ENCODE measurements around the gene XIRP2. TPM values are rescaled to one million over a fixed set of nuclear protein-coding genes. Genes with fewer than 3 reads are reported as not detected.

The XIRP2 gene
- total and polyA plus RNA-seq, 2 of the 4 experiments (the other 2 are of a cell fraction) = 0.05 to 0.18 TPM

GRCh38 chr2:166972418-166972817, 84.1 kb downstream of the XIRP2 start:
- no peak overlapping the region for H2AFZ ChIP-seq (replicated peaks; ENCODE audit: low read length, poor library complexity)
- no peak overlapping the region for H2AK9ac ChIP-seq (replicated peaks; ENCODE audit: low read depth, low read length, poor library complexity)
- no peak overlapping the region for H2BK120ac ChIP-seq (ENCODE audit: low read depth, low read length)
- H3K23ac ChIP-seq (ENCODE audit: low read depth, low read length) = no peak overlapping the region
- no peaks in the 10 kb centered on the region for H3K36me3 ChIP-seq (ENCODE audit: control insufficient read depth, insufficient read depth, low read length)
- 0 out of 2 replicates have a peak, but pooled peaks cover 3% of the 10 kb centered on the region for H3K9me1 ChIP-seq (ENCODE audit: insufficient read depth, low read length)
- no peaks in the 10 kb centered on the region for H3K27me3 ChIP-seq (ENCODE audit: control insufficient read depth, insufficient read depth, low read length)
- no peak overlapping the region for H3K27ac ChIP-seq (ENCODE audit: insufficient read depth, low read length)
- CTCF ChIA-PET = interaction anchor here (1.4 kb wide), 1 partner anchor 12 kb away, joined by 3 read pairs; no protein-coding TSS in a partner anchor
- DNase-seq = peak; percentile 40
- no peak overlapping the region for H2AK5ac ChIP-seq (ENCODE audit: low read depth, low read length)
- no peak for TF ChIP-seq BHLHE40 (IDR thresholded peaks at IDR 0.05; ENCODE audit: low read depth, low read length)
- no peak for TF ChIP-seq ELK1 (IDR thresholded peaks at IDR 0.05; ENCODE audit: borderline replicate concordance, low read depth, low read length)
- TF ChIP-seq MAZ (IDR thresholded peaks at IDR 0.05; ENCODE audit: borderline replicate concordance, low read depth, low read length) = no peak
- TF ChIP-seq CEBPB (IDR thresholded peaks at IDR 0.05; ENCODE audit: low read depth, low read length) = no peak
- no peak for TF ChIP-seq MAFK (IDR thresholded peaks at IDR 0.05; ENCODE audit: low read depth, low read length)
- TF ChIP-seq MXI1 (IDR thresholded peaks at IDR 0.05; ENCODE audit: borderline replicate concordance, low read depth, low read length) = no peak
- no peak for TF ChIP-seq RFX5 (IDR thresholded peaks at IDR 0.05; ENCODE audit: low read depth, low read length)
- peak overlapping the region; percentile 10; the same call in 1 of the 2 replicates for H3K4me2 ChIP-seq (ENCODE audit: low read depth, low read length)
- no peak overlapping the region for H3K4me3 ChIP-seq (ENCODE audit: insufficient read depth, low read depth, low read length)
- no peak overlapping the region for H4K8ac ChIP-seq (ENCODE audit: low read depth in 2 of 2, low read length in 2 of 2)
- dilution Hi-C loops (cut with HindIII; ENCODE audit: low sequenced_read_pairs, unreplicated experiment) = no loop called here
- H3K18ac ChIP-seq (ENCODE audit: low read depth, low read length) = peak overlapping the region; percentile 25; the same call in 1 of the 2 replicates
- H4K5ac ChIP-seq (ENCODE audit: low read depth, low read length) = no peak overlapping the region; the same call in 1 of the 2 replicates
- peak overlapping the region; percentile 13 for H2BK5ac ChIP-seq (ENCODE audit: low read depth, low read length, poor library complexity, severe bottlenecking)
- no peak overlapping the region for H3K4ac ChIP-seq (ENCODE audit: low read depth, low read length)
- intact Hi-C loops (cut with micrococcal nuclease) = no loop called here
- no peaks in the 10 kb centered on the region for H3K79me1 ChIP-seq (ENCODE audit: low read depth in 1 of 2, low read length in 2 of 2)
- peak; percentile 56 for ATAC-seq (ENCODE audit: low read depth)
- H2BK15ac ChIP-seq (ENCODE audit: low read depth, low read length) = no peak overlapping the region
- no TSS peak for BruUV-seq (replicated peaks)
- POLR2A ChIA-PET (ENCODE audit: unreplicated experiment) = no interaction called here
- H3K9ac ChIP-seq (ENCODE audit: low read depth, low read length) = no peak overlapping the region
- no peak overlapping the region for H4K91ac ChIP-seq (ENCODE audit: insufficient read depth, low read depth, low read length)
- no peak overlapping the region for H2BK20ac ChIP-seq (ENCODE audit: low read depth, low read length)
- no peaks in the 10 kb centered on the region for H3K9me3 ChIP-seq (ENCODE audit: control insufficient read depth, insufficient read depth, low read length)
- no peak overlapping the region for H3K56ac ChIP-seq (ENCODE audit: extremely low read depth, insufficient read depth, low read length)
- no peak overlapping the region for H3K14ac ChIP-seq (replicated peaks; ENCODE audit: low read depth, low read length)
- in situ Hi-C loops (cut with MboI; ENCODE audit: low sequenced_read_pairs) = no loop called here
- no peaks in the 10 kb centered on the region for H4K20me1 ChIP-seq (ENCODE audit: insufficient read depth, low read length)
- H3K4me1 ChIP-seq (ENCODE audit: control insufficient read depth, insufficient read depth, low read length) = 0 out of 2 replicates have a peak, but pooled peaks cover 1% of the 10 kb centered on the region
